GM18505 (cell line): ENCODE results near the gene SEC62.

Experiments used
- ATAC-seq: cut with Tn5 transposase; IDR thresholded peaks from one replicate; pipeline ENCODE4 v1.9.1; 2021; ENCODE audit not compliant: unreplicated experiment
- POLR2A ChIP-seq: IDR thresholded peaks from 4 replicates; pipeline ENCODE4 v1.6.1; 2011; ENCODE audit warnings: borderline replicate concordance; ENCODE audit not compliant: insufficient read depth, insufficient read length; ENCODE audit errors: extremely low read depth

The SEC62 gene

DNA sequence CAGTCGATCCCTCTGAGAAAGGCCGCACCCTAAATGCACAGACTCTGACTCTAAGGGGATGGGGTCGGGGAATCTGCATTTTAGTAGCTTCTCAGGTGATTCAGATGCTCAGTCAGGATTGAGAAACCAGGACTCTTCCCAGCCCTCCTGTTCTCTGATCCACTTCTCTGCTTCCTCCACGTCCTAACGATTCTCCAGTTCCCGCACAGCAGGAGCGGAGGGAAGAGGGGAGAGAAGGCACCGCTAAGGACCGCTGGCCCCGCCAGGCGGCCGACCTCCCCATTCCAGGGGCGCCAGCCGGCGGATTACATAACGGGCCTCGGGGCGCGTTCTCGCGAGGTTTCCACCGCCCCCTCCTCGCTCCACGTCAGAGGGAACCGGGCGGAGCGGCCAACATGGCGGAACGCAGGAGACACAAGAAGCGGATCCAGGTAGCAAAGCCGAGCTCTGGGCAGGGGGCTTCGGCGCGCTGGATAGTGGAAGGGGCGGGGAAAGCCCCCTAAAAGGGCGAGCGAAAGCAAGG is at the start of gene SEC62:
Gene SEC62 (plus strand): TSS at position 380 of the 523 bp plus-strand sequence. CDS start 16 bp downstream, at position 396.
- peak; percentile 89 for TF ChIP-seq POLR2A
- peak; percentile 85 for ATAC-seq

GRCh38 chr3:169923189-169923588 is 43.4 kb upstream of the SEC62 start:
- no peak for TF ChIP-seq POLR2A

GRCh38 chr3:169923831-169924230 is 42.8 kb upstream of the SEC62 start:
- TF ChIP-seq POLR2A: no peak
- no peak for ATAC-seq

More at GRCh38 chr3:169923189-169923588, 43.4 kb upstream of the SEC62 start:
- no peak for ATAC-seq

- no peak for ATAC-seq
- no peak for TF ChIP-seq POLR2A
These were observed 36.6 kb upstream of the SEC62 start for GRCh38 chr3:169929830-169930519.

DNA sequence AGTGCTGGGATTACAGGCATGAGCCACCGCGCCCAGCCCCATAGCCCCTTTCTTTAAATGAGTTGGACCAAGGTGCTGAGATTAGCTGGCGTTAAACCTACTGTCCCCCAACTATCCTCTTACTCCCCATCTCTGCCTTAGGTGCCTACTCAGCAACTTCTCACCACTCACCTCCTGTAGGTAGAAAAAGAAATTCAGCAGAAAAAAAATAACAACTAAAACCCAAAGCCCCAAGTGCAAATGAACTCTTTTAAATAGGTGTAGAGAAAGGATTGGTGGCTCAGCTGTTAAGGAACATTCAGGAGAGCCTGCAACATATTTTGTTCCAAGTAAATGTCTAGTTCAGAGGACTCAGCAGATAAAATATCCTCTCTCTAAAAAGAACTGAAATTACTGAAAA is 35.8 kb upstream of the SEC62 start:
- no peak for TF ChIP-seq POLR2A
- ATAC-seq: no peak

GRCh38 chr3:169931747-169932520 is 34.7 kb upstream of the SEC62 start:
- peak; percentile 67 for TF ChIP-seq POLR2A
- ATAC-seq: peak; percentile 88

DNA sequence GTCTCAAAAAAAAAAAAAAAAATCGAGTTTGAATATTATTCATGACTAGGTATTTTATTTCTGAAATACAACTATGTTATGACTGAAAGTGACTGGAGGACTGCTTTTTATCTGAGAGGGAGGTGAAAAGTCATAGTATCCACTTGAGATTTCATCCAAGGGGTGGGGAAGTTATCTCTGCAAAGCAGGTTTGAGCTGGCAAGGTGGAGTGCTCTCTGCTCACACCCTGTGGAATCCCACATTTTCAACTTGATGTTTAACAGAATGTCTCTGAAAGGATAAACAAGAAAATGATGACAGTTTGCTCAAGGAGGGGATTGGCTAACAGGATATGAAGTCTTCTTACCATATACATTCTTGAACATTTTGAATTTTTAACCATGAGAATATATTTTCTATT is 27.3 kb upstream of the SEC62 start:
- ATAC-seq: no peak
- TF ChIP-seq POLR2A: no peak

DNA sequence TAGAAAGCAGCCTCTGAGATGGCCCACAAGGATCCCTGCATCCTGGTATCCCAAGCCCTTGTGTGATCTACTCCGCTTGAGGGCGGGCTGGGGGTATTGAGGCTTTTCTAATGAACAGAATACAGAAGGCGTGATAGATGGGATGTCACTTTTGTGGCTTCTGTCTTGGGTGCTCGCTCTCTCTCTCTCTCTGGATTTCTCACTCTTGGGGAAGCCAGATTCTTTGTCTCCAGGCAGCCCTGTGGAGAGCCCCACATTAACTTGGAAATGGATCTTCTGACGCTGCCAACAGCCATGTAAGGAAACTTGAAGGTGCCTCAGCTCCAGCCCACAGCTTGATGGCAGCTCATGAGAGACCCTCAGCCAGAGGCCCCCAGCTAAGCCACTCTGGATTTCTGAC is 26.9 kb upstream of the SEC62 start:
- no peak for ATAC-seq
- no peak for TF ChIP-seq POLR2A

GRCh38 chr3:169940470-169941181 is 26.0 kb upstream of the SEC62 start:
- peak; percentile 70 for ATAC-seq
- TF ChIP-seq POLR2A: peak; percentile 20

DNA sequence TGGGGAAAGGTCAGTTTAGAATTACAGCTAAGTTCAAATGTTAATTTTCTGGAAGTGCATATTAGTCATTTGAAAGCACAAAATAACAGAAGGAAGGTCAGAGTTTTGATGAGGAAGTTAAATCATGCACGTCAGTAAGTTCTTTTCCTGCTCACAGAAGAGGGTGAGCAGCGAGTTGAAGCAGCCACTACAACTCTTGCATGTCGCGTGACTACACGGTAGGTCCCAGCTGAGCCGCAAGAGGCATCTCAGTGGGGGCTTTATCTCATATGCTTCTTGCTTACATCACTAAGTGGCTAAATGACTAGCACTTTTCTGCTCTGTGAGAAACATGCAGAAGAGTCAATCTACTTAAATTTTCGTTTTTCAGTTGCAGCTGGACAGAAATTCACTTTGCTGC is 21.3 kb upstream of the SEC62 start:
- TF ChIP-seq POLR2A: peak; percentile 49

GRCh38 chr3:169946336-169946735 is 20.3 kb upstream of the SEC62 start:
- TF ChIP-seq POLR2A: no peak
- ATAC-seq: no peak

More for the DNA sequence above, 21.3 kb upstream of the SEC62 start:
- ATAC-seq: peak; percentile 86

GRCh38 chr3:169948559-169949448 is 17.8 kb upstream of the SEC62 start:
- TF ChIP-seq POLR2A: no peak
- ATAC-seq: no peak
